Heart right ventricle (tissue), 16 donors: ENCODE measurements around the gene MALT1. TPM values are rescaled to one million over a fixed set of nuclear protein-coding genes. Genes with fewer than 3 reads are reported as not detected.
"Not testable (repeated sequence)": the region's sequence is repeated elsewhere in the genome, so short reads cannot be mapped to it uniquely, and the experiment has no call there.

Experiments used
- ATAC-seq, 8 donors: fragments of 200-7000 bp; cut with Tn5 transposase; one replicate each; pipeline ENCODE4 v1.9.1; 2020; ENCODE audit warnings: mild to moderate bottlenecking in 8 of 8, moderate library complexity in 8 of 8, moderate number of reproducible peaks in 1 of 8
- DNase-seq, 2 donors: peaks; one replicate each; pipeline ENCODE4 v3.0.0-alpha.2; 2020
- H3K27ac ChIP-seq, 10 donors: fragments of 200-600 bp; sonication (generic) in 2 of 10; one replicate each; pipeline versions ENCODE4 v1.5.0 to v1.8.0; 2020 to 2022; ENCODE audit warnings: mild to moderate bottlenecking in 3 of 10
- H3K27me3 ChIP-seq, 7 donors: fragments of 200-600 bp; one replicate each; pipeline ENCODE4 v1.8.0; 2021 to 2022; ENCODE audit warnings: mild to moderate bottlenecking in 2 of 7
- H3K36me3 ChIP-seq, 9 donors: fragments of 200-600 bp; sonication (generic) in 1 of 9; one replicate each; pipeline versions ENCODE4 v1.5.0 to v1.8.0; 2020 to 2022; ENCODE audit warnings: mild to moderate bottlenecking in 2 of 9
- H3K4me1 ChIP-seq, 9 donors: fragments of 200-600 bp; sonication (generic) in 1 of 9; one replicate each; pipeline versions ENCODE4 v1.5.0 to v1.8.0; 2020 to 2022; ENCODE audit warnings: mild to moderate bottlenecking in 4 of 9
- H3K4me3 ChIP-seq, 10 donors: fragments of 200-600 bp; sonication (generic) in 2 of 10; one replicate each; pipeline versions ENCODE4 v1.5.0 to v1.8.0; 2020 to 2022; ENCODE audit warnings: mild to moderate bottlenecking in 7 of 10, moderate library complexity in 2 of 10
- H3K9me3 ChIP-seq, 11 donors: fragments of 200-600 bp in 10 of 11; sonication (generic) in 2 of 11; one replicate each; pipeline versions ENCODE4 v1.5.0 to v1.8.0; 2013 to 2022; ENCODE audit warnings: mild to moderate bottlenecking in 2 of 11, control low read depth in 1 of 11, moderate library complexity in 1 of 11
- WGBS, 2 donors: extraction: QIAGEN DNeasy Blood & Tissue Kit; methylation state at CpG; one replicate each; pipeline ENCODE4 v1.1.7; 2013; ENCODE audit warnings: inconsistent platforms in 1 of 2; 5-methylcytosine and 5-hydroxymethylcytosine counted together
- intact Hi-C, 10 donors: fragments of 100-400 bp; cut with DNase I; formaldehyde crosslinking; loops; one replicate each; pipeline versions ENCODE4 v1.11.1 to v1.14.2; 2022
- polyA plus RNA-seq, 2 donors: library from polyadenylated mRNA; stranded (reverse); fragments of 200-250 nt; gene quantifications; one replicate each; pipeline ENCODE4 v1.2.3, GENCODE V29; 2013
- total RNA-seq, 10 donors: library from RNA; stranded (reverse); fragmentation: NEBNext Ultra II Directional in 3 of 10; extraction: Animal tissue kit (Norgen Biotek cat#: 25700) in 3 of 10; gene quantifications; one replicate each; pipeline versions ENCODE4 v1.2.1 to v1.2.4, GENCODE V29; 2021 to 2023
- TF ChIP-seq, protein P1 (sequence below), 9 donors: fragments of 200-600 bp; sonication (generic) in 2 of 9; IDR thresholded peaks; one replicate each; pipeline versions ENCODE4 v1.5.0 to v1.8.0; 2021 to 2022; ENCODE audit warnings: antibody characterized with exemption in 9 of 9, mild to moderate bottlenecking in 5 of 9, moderate library complexity in 1 of 9
- donor health status: Arrhythmogenic right ventricular cardiomyopathy.
- donor health status: ischemic (EF 13 %, LVEDD 7.1; RV severe dilation, severe dysfunction).
- donor health status: healthy with polysubstance abuse.
- donor health status: DM: no; HTN: yes; CAD: no.
- donor health status: DM: no; HTN: no; CAD: no.
- donor health status: ischemic (EF 25% LVEDD 6.9; RV normal size, moderate dysfunction).
- donor health status: ischemic (EF 25% LVEDD 5.7; RV mildly dilated, moderate dysfunction).
- donor health status: healthy.
- donor health status: DM: yes; HTN: yes; CAD: no.
- donor health status: Ischemic cardiomyopathy.
- donor health status: ischemic (EF 35%, LVEDD 5.7; RV mildly dilated, moderate dysfunction).
- donor health status: nonischemic (EF 11% LVEDD 7.7; RV severe dilation, severe dysfunction).
- donor health status: DM: yes; HTN: yes; CAD: no.
- donor health status: PGD.
- donor health status: ischemic (EF 29% LVEDD 5.4; RV normal size, mild dysfunction).
- donor health status: nonischemic (EF 23%, LVEDD 6.1; RV moderate dilation, normal function).

MALT1 gene
- total and polyA plus RNA-seq, 12 donors: 4.4 to 20.0 (median 10.6) TPM

DNA sequence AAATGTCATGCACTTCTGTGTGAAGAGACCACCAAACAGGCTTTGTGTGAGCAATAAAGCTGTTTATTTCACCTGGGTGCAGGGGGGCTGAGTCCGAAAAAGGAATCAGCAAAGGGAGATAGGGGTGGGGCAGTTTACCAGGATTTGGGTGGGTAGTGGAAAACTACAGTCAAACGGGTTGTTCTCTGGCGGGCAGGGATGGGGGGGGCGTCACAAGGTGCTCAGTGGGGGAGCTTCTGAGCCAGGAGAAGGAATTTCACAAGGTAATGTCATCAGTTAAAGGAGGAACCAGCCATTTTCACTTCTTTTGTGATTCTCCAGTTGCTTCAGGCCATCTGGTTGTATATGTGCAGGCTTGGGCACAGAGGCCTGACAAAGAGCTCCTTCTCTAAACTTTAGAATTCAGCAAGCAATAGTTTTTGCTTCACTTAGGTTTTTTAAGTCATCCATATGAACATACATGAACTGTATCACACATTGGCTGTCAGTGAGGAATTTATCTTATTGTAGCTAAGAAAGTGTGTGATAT lies 24.9 kb upstream of the MALT1 start:
- no peak overlapping the region for H3K4me3 ChIP-seq
- TF ChIP-seq, protein P1, sequence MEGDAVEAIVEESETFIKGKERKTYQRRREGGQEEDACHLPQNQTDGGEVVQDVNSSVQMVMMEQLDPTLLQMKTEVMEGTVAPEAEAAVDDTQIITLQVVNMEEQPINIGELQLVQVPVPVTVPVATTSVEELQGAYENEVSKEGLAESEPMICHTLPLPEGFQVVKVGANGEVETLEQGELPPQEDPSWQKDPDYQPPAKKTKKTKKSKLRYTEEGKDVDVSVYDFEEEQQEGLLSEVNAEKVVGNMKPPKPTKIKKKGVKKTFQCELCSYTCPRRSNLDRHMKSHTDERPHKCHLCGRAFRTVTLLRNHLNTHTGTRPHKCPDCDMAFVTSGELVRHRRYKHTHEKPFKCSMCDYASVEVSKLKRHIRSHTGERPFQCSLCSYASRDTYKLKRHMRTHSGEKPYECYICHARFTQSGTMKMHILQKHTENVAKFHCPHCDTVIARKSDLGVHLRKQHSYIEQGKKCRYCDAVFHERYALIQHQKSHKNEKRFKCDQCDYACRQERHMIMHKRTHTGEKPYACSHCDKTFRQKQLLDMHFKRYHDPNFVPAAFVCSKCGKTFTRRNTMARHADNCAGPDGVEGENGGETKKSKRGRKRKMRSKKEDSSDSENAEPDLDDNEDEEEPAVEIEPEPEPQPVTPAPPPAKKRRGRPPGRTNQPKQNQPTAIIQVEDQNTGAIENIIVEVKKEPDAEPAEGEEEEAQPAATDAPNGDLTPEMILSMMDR (IDR thresholded peaks at IDR 0.05): no peak
- DNase-seq (no peak), ATAC-seq (no peak)
- H3K9me3 ChIP-seq: peaks cover 0 to 7% (median 0%) of the 10 kb centered on the region in 11 donors
- no peaks in the 10 kb centered on the region for H3K27me3 ChIP-seq
- no peak overlapping the region for H3K27ac ChIP-seq
- peaks cover 0 to 42% (median 24%) of the 10 kb centered on the region in 9 donors for H3K4me1 ChIP-seq
- WGBS, 2 donors: 91 to 94% methylated on average over 4 of the region's 4 CpGs
- intact Hi-C loops: no loop called here
- H3K36me3 ChIP-seq: no peaks in the 10 kb centered on the region

DNA sequence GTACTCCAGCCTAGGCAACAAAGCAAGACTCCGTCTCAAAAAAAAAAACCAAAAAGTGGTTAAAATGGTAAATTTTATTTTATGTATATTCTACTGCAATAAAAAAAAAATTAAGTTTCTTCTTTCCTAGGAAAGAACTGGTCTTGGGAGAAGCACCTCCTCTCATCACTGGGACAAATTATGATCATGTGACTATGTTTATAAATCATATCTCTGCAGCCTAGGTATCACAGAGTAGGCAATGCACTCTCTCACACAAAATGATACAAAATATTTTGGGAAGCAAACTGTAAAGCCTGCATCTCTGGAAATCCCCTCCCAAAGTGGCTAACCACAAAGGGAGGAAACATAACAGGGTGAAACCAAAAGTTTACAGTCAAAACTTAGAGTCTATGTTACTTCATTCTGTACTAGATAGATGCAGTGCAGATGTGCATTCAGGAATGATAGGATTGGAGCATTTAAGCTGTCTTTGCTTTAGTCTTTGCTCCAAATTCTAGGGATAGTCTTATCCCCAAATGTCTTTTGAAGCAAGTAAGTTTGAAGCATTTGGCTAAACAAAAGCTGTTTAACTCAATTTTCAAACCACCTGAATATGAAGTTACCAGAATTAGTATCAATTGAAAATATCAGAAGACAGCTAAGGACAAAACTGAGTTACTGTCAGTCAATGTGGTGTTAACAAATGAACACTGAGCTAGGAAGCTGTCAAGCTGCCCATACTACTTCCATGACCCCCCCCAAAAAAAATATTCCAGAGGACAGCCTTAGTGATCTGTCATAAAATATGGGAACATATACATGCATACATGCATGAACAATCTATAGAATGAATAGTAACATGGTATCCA lies 21.1 kb upstream of the MALT1 start:
- ATAC-seq (peak in 1 of 8 donors; percentile 42), DNase-seq (no peak)
- Histone ChIP-seq H3K36me3 (no peaks in the 10 kb centered on the region), H3K27ac (peak overlapping the region in 1 of 10 donors; percentile 12), H3K4me3 (no peak overlapping the region), H3K9me3 (peaks cover 0 to 11% (median 0%) of the 10 kb centered on the region in 11 donors), H3K4me1 (peaks cover 0 to 16% (median 13%) of the 10 kb centered on the region in 9 donors), H3K27me3 (no peaks in the 10 kb centered on the region)
- intact Hi-C loops: no loop called here
- TF ChIP-seq, protein P1 (IDR thresholded peaks at IDR 0.05): no peak
- WGBS, 2 donors: 88 to 92% methylated on average over 1 of the region's 1 CpG

GRCh38 chr18:58650830-58651229 lies 20.4 kb upstream of the MALT1 start:
- peaks cover 0 to 16% (median 10%) of the 10 kb centered on the region in 9 donors for H3K4me1 ChIP-seq
- H3K4me3 ChIP-seq, H3K27me3 ChIP-seq, DNase-seq, intact Hi-C loops, H3K36me3 ChIP-seq: not testable (repeated sequence)
- 68 to 72% methylated on average over 10 of the region's 10 CpGs for WGBS, 2 donors
- H3K9me3 ChIP-seq: peaks cover 0 to 17% (median 0%) of the 10 kb centered on the region in 11 donors
- ATAC-seq: peak in 2 of 8 donors; percentile 45 to 62
- H3K27ac ChIP-seq: peak overlapping the region in 1 of 10 donors; percentile 12

DNA sequence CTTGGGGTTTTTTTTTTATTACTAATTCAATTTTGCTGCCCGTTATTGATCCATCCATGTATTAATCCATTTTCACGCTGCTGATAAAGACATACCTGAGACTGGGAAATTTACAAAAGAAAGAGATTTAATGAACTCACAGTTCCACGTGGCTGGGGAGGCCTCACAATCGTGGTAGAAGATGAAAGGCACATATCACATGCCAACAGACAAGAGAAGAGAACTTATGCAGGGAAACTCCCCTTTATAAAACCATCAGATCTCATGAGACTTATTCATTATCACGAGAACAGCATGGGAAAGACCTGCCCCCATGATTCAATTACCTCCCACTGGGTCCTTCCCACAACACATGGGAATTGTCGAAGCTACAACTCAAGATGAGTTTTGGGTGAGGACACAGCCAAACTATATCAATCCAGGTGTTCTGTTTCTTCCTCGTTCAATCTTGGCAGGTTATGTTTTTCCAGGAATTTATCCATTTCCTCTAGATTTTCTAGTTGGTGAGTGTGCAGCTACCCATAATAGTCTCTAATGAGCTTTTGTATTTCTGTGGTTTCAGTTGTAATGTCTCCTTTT lies 18.0 kb upstream of the MALT1 start:
- H3K36me3 ChIP-seq, H3K27me3 ChIP-seq, intact Hi-C loops, H3K27ac ChIP-seq, ATAC-seq, H3K4me3 ChIP-seq, DNase-seq: not testable (repeated sequence)
- WGBS, 2 donors: 75 to 78% methylated on average over 7 of the region's 7 CpGs
- Histone ChIP-seq H3K4me1 (peaks cover 0 to 29% (median 20%) of the 10 kb centered on the region in 9 donors), H3K9me3 (peaks cover 0 to 13% (median 0%) of the 10 kb centered on the region in 11 donors)

- DNase-seq (no peak), ATAC-seq (no peak)
- Histone ChIP-seq H3K9me3 (peaks cover 0 to 13% (median 0%) of the 10 kb centered on the region in 11 donors), H3K4me3 (no peak overlapping the region), H3K27ac (no peak overlapping the region), H3K27me3 (no peaks in the 10 kb centered on the region), H3K36me3 (no peaks in the 10 kb centered on the region), H3K4me1 (peaks cover 0 to 36% (median 21%) of the 10 kb centered on the region in 9 donors)
- intact Hi-C loops: no loop called here
- WGBS, 2 donors: 32 to 43% methylated on average over 3 of the region's 3 CpGs
- TF ChIP-seq, protein P1 (IDR thresholded peaks at IDR 0.05): no peak
These were observed 17.3 kb upstream of the MALT1 start for GRCh38 chr18:58653814-58654509.
